Activated B cell treated with CpG ODN at 0.5 μM for 24 hours (primary cell): ENCODE data around the gene SFXN5. TPM values are rescaled to one million over a fixed set of nuclear protein-coding genes. Genes with fewer than 3 reads are reported as not detected.

ENCODE experiments used
- ATAC-seq: fragments of 200-7000 bp; cut with Tn5 transposase; one replicate; pipeline ENCODE4 v1.10.0; 2021; ENCODE audit warnings: low read depth, mild to moderate bottlenecking, moderate library complexity
- CTCF ChIA-PET: fragments of 350-600 bp; sonication (Branson Sonifier 250); formaldehyde crosslinking; loops from one replicate; lab custom pipeline; 2021; ENCODE audit warnings: antibody characterized with exemption; lab: Charles Lee
- POLR2A ChIA-PET: fragments of 350-600 bp; sonication (Branson Sonifier 250); formaldehyde crosslinking; loops from one replicate; lab custom pipeline; 2021; ENCODE audit warnings: antibody characterized with exemption; lab: Charles Lee
- DNase-seq: peaks from one replicate; pipeline ENCODE4 v3.0.0; 2022
- H3K27ac Mint-ChIP-seq: one replicate; pipeline ENCODE4 v1.8.0; 2020; ENCODE audit warnings: mixed read lengths
- H3K27me3 Mint-ChIP-seq: one replicate; pipeline ENCODE4 v1.8.0; 2021; ENCODE audit warnings: mixed read lengths
- H3K36me3 Mint-ChIP-seq: one replicate; pipeline ENCODE4 v1.8.0; 2021; ENCODE audit warnings: low read depth, mixed read lengths
- H3K4me1 Mint-ChIP-seq: one replicate; pipeline ENCODE4 v1.8.0; 2021; ENCODE audit warnings: mixed read lengths
- H3K4me3 Mint-ChIP-seq: one replicate; pipeline ENCODE4 v1.8.0; 2020; ENCODE audit warnings: mild to moderate bottlenecking, mixed read lengths
- H3K9me3 Mint-ChIP-seq: one replicate; pipeline ENCODE4 v1.8.0; 2020; ENCODE audit warnings: mixed read lengths
- intact Hi-C: fragments of 100-400 bp; cut with micrococcal nuclease; formaldehyde crosslinking; loops from one replicate; pipeline ENCODE4 v1.15.1; 2024
- total RNA-seq: library from RNA; stranded (reverse); gene quantifications from 2 replicates; pipeline ENCODE4 v1.2.3, GENCODE V29; 2022
- TF ChIP-seq, protein P1 (sequence below): fragments of 200-600 bp; IDR thresholded peaks from one replicate; pipeline ENCODE4 v1.8.0; 2022; ENCODE audit warnings: antibody characterized with exemption, mild to moderate bottlenecking

Gene SFXN5
- total RNA-seq, 1 donor from 2014 or later = 13.9 TPM

DNA sequence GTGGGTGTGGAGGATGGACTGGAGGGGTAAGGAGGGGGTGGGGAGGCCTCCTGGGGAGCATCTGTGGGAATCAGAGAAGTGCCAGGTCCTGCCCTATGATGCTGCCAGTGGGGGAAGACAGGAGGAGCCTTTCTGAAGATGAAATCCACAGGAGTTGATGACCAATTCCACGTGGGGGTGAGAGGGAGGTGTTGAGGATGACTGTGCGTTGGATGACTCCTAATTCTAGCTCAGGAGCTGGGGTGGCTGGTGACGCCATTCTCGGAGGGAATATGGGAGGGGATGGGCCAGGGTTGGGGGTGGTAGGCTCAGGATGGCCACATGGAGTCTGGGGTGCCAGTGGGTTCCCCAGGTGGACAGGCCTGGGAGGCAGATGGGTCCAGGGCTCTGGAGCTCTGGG, 121.9 kb downstream of the SFXN5 start:
- Mint-ChIP-seq H3K27ac (no peak overlapping the region), H3K4me3 (no peak overlapping the region), H3K4me1 (no peaks in the 10 kb centered on the region), H3K9me3 (no peaks in the 10 kb centered on the region), H3K36me3 (no peaks in the 10 kb centered on the region), H3K27me3 (no peaks in the 10 kb centered on the region)
- ATAC-seq (no peak), DNase-seq (no peak)
- ChIA-PET CTCF (no interaction called here), POLR2A (no interaction called here)
- intact Hi-C loops = no loop called here
- TF ChIP-seq, protein P1, sequence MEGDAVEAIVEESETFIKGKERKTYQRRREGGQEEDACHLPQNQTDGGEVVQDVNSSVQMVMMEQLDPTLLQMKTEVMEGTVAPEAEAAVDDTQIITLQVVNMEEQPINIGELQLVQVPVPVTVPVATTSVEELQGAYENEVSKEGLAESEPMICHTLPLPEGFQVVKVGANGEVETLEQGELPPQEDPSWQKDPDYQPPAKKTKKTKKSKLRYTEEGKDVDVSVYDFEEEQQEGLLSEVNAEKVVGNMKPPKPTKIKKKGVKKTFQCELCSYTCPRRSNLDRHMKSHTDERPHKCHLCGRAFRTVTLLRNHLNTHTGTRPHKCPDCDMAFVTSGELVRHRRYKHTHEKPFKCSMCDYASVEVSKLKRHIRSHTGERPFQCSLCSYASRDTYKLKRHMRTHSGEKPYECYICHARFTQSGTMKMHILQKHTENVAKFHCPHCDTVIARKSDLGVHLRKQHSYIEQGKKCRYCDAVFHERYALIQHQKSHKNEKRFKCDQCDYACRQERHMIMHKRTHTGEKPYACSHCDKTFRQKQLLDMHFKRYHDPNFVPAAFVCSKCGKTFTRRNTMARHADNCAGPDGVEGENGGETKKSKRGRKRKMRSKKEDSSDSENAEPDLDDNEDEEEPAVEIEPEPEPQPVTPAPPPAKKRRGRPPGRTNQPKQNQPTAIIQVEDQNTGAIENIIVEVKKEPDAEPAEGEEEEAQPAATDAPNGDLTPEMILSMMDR = no peak

- DNase-seq = no peak
- no peak overlapping the region for H3K27ac Mint-ChIP-seq
- POLR2A ChIA-PET = no interaction called here
- intact Hi-C loops = no loop called here
- no peak overlapping the region for H3K4me3 Mint-ChIP-seq
- H3K4me1 Mint-ChIP-seq = no peaks in the 10 kb centered on the region
- TF ChIP-seq, protein P1 = no peak
- H3K36me3 Mint-ChIP-seq = no peaks in the 10 kb centered on the region
- no peaks in the 10 kb centered on the region for H3K9me3 Mint-ChIP-seq
- CTCF ChIA-PET = no interaction called here
- ATAC-seq = no peak
- no peaks in the 10 kb centered on the region for H3K27me3 Mint-ChIP-seq
Measured at GRCh38 chr2:72949045-72949444, 122.5 kb downstream of the SFXN5 start.

DNA sequence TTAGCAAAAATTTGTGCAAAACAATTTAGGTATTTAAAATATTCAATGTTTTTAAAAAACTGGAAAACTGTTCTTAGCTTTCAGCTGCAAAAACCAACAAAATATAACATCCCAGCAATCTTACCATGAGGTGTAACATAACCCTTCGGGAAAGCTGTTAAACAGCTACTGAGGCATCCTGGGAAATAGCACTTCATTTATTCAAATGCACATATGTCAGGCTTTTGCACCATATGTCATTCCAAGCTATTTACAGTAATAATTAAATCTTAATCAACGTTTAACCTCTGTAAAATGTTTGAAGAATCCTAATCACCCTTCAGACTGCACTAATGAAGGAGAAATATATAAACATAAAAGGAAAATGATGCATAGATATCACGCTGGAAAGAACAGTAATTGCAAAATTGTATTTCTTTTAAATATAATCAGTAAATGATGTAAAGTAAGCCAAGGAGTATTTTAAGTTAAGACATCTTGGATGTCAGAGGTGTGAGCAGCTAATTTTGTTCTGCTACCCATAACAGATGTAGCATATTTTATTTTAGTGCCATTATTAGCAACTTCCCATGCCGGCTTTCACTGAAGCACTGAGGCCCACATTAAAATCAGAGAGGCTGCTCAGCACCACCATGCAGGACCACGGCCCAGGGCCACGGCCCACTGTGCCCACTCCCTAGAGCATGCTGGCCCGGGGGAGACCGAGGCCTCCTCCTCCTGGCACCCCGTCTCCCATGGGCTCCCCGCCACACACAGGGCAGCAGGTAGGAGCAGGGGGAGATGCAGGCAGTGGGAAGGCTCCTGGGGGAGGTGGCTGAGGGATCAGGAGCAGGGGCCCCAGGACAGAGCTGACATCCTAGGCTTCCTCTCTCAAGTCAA, 123.3 kb downstream of the SFXN5 start:
- Mint-ChIP-seq H3K4me3 (no peak overlapping the region), H3K36me3 (no peaks in the 10 kb centered on the region), H3K9me3 (no peaks in the 10 kb centered on the region), H3K27me3 (no peaks in the 10 kb centered on the region), H3K27ac (no peak overlapping the region), H3K4me1 (no peaks in the 10 kb centered on the region)
- POLR2A ChIA-PET = no interaction called here
- intact Hi-C loops = no loop called here
- CTCF ChIA-PET = no interaction called here
- TF ChIP-seq, protein P1 = no peak
- ATAC-seq = no peak
- no peak for DNase-seq

DNA sequence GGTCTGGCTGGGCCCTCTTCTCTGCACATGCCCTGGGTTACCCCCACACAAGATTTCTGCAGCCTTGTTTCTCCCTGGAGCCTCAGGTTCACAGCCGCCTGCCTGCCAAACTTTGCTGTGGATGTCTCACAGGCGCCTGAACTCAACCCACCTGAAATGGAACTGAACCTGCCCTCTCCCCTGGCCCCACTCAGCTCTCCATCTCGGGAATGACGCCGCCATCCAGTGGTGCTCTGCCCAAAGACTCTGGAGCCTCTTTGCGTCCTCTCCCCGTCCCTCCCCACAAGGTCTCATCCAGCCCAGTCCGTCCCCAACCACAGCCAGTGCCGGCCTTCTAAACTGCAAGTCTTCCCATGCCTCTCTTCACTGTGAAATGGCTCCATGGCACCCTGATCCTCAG, 125.0 kb downstream of the SFXN5 start:
- no peaks in the 10 kb centered on the region for H3K27me3 Mint-ChIP-seq
- ChIA-PET POLR2A (no interaction called here), CTCF (no interaction called here)
- H3K27ac Mint-ChIP-seq = no peak overlapping the region
- H3K4me1 Mint-ChIP-seq = no peaks in the 10 kb centered on the region
- TF ChIP-seq, protein P1 = no peak
- DNase-seq = no peak
- no peak for ATAC-seq
- no peak overlapping the region for H3K4me3 Mint-ChIP-seq
- H3K36me3 Mint-ChIP-seq = no peaks in the 10 kb centered on the region
- no peaks in the 10 kb centered on the region for H3K9me3 Mint-ChIP-seq
- intact Hi-C loops = no loop called here

GRCh38 chr2:72945450-72946019, 126.0 kb downstream of the SFXN5 start:
- Mint-ChIP-seq H3K27me3 (no peaks in the 10 kb centered on the region), H3K4me3 (no peak overlapping the region), H3K36me3 (no peaks in the 10 kb centered on the region), H3K27ac (no peak overlapping the region), H3K4me1 (no peaks in the 10 kb centered on the region), H3K9me3 (no peaks in the 10 kb centered on the region)
- intact Hi-C loops = no loop called here
- TF ChIP-seq, protein P1 = no peak
- ChIA-PET POLR2A (no interaction called here), CTCF (no interaction called here)
- ATAC-seq = no peak
- no peak for DNase-seq
